ENCODE measurements around the gene KCNQ1. TPM values are rescaled to one million over a fixed set of nuclear protein-coding genes. Genes with fewer than 3 reads are reported as not detected.

KCNQ1 gene
- total and polyA plus RNA-seq, 2 of the 13 experiments (the other 11 are each of a cell fraction or from before 2014, with no cell fraction given) = 0.02 to 0.08 TPM

GRCh38 chr11:2647953-2648352 lies 203.1 kb downstream of the KCNQ1 start (continued):
- TF ChIP-seq ZXDC (CRISPR knock-in tag; IDR thresholded peaks at IDR 0.05) (no peak), ZNF850 (CRISPR knock-in tag; conservative IDR thresholded peaks at IDR 0.05) (no peak), NAIF1 (CRISPR knock-in tag; IDR thresholded peaks at IDR 0.05; ENCODE audit: borderline replicate concordance) (no peak), ZNF275 (CRISPR knock-in tag; IDR thresholded peaks at IDR 0.05; ENCODE audit: borderline replicate concordance) (no peak), ZNF549 (CRISPR knock-in tag; IDR thresholded peaks at IDR 0.05) (no peak), IKZF5 (CRISPR knock-in tag; IDR thresholded peaks at IDR 0.05) (no peak)

GRCh38 chr11:2649400-2649799 lies 204.6 kb downstream of the KCNQ1 start:
- H3K79me2 ChIP-seq (ENCODE audit: insufficient read depth, low read length) = no peaks in the 10 kb centered on the region
- DNase-seq (ENCODE audit: low spot score) = no peak
- H3K4me1 ChIP-seq (ENCODE audit: insufficient read depth, low read length) = no peaks in the 10 kb centered on the region
- H3K27me3 ChIP-seq (ENCODE audit: control insufficient read depth in 1 of 2, insufficient read depth in 2 of 2, low read length in 2 of 2) = no peaks in the 10 kb centered on the region
- no peak overlapping the region for H3K27ac ChIP-seq (ENCODE audit: extremely low read length, insufficient read depth, low read length)
- in situ Hi-C loops (cut with HindIII; ENCODE audit: extremely low pct_ligation_motif_present, low pct_unique_long_range_greater_than_20kb) (no loop called here), intact Hi-C loops (cut with micrococcal nuclease; ENCODE audit: unreplicated experiment) (no loop called here)
- H2AFZ ChIP-seq (ENCODE audit: low read length) = no peak overlapping the region
- H3K9me3 ChIP-seq (ENCODE audit: low read length) = peaks cover 100% of the 10 kb centered on the region
- H3K36me3 ChIP-seq (replicated peaks in 1 of 2; ENCODE audit: control insufficient read depth in 1 of 2, insufficient read depth in 2 of 2, low read length in 2 of 2) = 0 out of 5 replicates have a peak, but pooled peaks cover 1 to 4% of the 10 kb centered on the region in 2 experiments
- no peak overlapping the region for H3K4me3 ChIP-seq (replicated peaks in 1 of 3; ENCODE audit: insufficient read depth in 1 of 3, low read depth in 2 of 3, low read length in 3 of 3)
- POLR2A ChIA-PET = no interaction called here
- no peak for ATAC-seq
- no peak for FAIRE-seq
- H3K9ac ChIP-seq (ENCODE audit: insufficient read depth, low read depth, low read length) = no peak overlapping the region
- H4K20me1 ChIP-seq (ENCODE audit: insufficient read depth, low read length) = no peaks in the 10 kb centered on the region; the same call in 1 of the 2 replicates
- H3K4me2 ChIP-seq (ENCODE audit: low read depth, low read length) = no peak overlapping the region
- BruUV-seq (replicated peaks) = no TSS peak
- CTCF ChIA-PET (ENCODE audit: low intra/inter-chr PET ratio, low total read pairs) = no interaction called here
- TF ChIP-seq ZNF761 (CRISPR knock-in tag; conservative IDR thresholded peaks at IDR 0.05) (no peak), PBX3 (CRISPR knock-in tag; IDR thresholded peaks at IDR 0.05; ENCODE audit: borderline replicate concordance) (no peak), ZNF264 (CRISPR knock-in tag; IDR thresholded peaks at IDR 0.05) (no peak), PHF8 (CRISPR knock-in tag; IDR thresholded peaks at IDR 0.05) (no peak), ZKSCAN5 (CRISPR knock-in tag; IDR thresholded peaks at IDR 0.05) (no peak), ATM (IDR thresholded peaks at IDR 0.05; ENCODE audit: borderline replicate concordance) (no peak), ZNF235 (CRISPR knock-in tag; IDR thresholded peaks at IDR 0.05; ENCODE audit: borderline replicate concordance) (no peak), NFIB (CRISPR knock-in tag; IDR thresholded peaks at IDR 0.05; ENCODE audit: borderline replicate concordance) (no peak), ZBTB43 (CRISPR knock-in tag; conservative IDR thresholded peaks at IDR 0.05) (no peak), FIP1L1 (IDR thresholded peaks at IDR 0.05; ENCODE audit: borderline replicate concordance, insufficient read depth, low read depth, low read length) (0 out of 2 replicates have a peak, but pooled peaks have one; percentile 43), HDAC6 (IDR thresholded peaks at IDR 0.05; ENCODE audit: low read depth, low read length) (no peak)

Measured in HepG2 (cell line).